GM21515 (cell line): ENCODE measurements around the gene MRPL52.
"Not testable (repeated sequence)": the region's sequence is repeated elsewhere in the genome, so short reads cannot be mapped to it uniquely, and the experiment has no call there.

ENCODE experiments used
- ATAC-seq: cut with Tn5 transposase; IDR thresholded peaks from one replicate; pipeline ENCODE4 v1.9.1; 2021; ENCODE audit not compliant: unreplicated experiment

The MRPL52 gene

DNA sequence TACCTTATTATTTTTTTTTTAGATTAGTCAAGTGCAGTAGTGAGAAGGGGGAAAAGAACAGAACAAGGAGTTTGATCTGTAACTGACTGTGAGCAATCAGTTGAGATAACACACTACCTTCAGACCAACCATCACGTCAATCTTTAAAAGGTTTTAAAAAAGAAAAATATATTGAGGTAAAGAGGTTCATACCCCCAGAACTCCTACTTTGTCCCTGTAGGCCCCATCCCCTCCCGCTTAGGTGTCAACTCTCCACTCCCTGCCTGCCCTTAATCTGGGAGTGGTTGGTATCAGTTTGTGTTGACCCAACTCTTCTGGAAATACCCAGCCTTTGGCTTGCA is 22.9 kb downstream of the MRPL52 start:
- ATAC-seq, result no peak

DNA sequence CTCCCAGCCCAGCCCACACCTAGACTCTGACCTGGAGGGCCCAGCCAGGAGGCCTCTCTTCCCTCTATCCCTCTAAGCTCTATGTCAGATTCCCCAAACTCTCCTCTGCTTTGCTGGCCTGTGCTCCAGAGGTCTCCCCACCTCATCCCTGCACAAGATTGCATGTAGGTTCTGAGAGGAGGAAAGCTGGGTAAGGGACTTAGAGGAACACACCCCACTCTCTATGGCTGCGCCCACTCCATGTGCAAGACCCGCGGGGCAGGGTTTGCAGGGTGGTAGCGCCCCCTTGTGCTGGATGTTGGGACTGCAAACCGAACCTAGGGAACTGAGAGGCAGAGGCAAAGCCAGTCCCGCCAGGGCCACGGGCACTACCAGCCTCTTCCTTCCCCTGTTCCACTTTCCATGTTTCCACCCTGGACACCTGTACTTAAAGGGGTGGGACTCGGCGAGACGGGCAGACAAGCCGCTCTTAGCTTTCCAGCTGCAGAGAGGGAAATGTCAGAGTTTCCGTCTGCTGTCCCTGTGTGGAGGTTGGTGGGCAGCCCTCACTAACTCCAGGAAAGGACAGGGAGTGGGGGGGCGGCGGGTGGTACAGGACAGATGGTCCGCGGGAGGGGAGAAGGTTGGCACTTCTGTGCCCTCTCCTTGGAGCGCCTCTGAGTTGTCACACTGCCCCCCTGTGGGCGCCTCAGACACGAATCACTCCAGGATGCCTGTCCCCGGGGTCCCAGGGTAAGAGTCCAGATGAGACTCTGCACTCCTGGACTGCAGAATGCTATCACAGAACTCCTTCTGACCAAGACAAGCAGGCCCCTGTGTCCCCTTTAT is 23.5 kb downstream of the MRPL52 start:
- peak; percentile 75 for ATAC-seq

DNA sequence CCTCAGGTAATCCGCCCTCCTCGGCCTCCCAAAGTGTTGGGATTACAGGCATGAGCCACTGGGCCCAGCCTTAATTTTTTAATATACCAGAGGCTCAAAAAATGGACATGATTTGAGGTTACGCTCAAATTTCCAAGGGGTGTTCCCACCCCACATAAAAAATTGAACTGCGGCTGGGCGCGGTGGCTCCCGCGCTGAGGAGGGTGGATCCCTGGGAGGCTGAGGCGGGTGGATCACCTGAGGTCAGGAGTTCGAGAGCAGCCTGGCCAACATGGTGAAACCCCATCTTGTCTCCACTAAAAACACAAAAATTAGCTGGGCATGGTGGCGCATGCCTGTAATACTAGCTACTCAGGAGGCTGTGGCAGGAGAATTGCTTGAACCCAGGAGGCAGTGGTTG is 24.6 kb downstream of the MRPL52 start:
- ATAC-seq, result not testable (repeated sequence)

DNA sequence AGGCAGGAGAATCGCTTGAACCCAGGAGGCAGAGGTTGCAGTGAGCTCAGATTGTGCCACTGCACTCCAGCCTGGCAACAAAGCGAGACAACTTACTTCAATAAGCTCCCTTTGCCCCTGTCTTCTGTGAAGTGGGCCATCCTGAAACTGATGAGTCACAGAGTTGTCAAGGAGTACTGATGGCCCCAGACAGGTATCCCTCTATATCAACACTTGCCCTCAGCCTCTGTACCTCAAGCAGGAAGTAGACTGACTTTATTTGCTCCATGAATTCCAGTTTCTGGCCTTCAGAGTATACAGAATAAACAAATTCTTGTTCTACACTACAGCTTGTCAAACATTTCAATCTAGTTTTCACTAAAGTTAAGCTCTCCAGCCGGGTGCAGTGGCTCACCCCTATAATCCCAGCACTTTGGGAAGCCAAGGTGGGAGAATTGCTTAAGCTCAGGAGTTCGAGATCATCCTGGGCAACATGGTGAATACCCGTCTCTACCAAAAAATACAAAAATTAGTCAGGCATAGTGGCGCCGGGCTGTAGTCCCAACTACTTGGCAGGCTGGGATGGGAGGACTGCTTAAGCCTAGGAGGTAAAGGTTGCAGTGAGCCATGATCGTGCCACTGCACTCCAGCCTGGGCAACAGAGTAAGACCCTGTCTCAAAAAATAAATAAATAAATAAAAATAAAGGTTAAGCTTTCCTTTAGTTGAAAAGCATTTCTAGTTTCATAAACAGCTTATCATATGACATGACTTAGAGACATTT is 25.5 kb downstream of the MRPL52 start:
- ATAC-seq, result no peak

DNA sequence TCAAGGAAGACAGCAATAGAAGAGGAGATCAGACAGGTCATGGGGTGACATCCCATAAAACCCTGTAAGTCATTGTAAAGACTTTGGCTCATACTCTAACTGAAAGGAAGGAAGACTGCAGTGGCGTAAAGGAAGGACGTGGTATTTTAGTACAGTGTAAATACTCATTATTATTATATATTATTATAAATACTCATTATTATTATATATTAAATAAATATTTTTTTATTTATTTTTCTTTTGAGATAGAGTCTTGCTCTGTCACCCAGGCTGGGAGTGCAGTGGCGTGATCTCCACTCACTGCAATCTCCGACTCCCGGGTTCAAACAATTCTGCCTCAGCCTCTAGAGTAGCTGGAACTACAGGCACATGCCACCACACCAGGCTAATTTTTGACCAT is 26.7 kb downstream of the MRPL52 start:
- ATAC-seq, result no peak

DNA sequence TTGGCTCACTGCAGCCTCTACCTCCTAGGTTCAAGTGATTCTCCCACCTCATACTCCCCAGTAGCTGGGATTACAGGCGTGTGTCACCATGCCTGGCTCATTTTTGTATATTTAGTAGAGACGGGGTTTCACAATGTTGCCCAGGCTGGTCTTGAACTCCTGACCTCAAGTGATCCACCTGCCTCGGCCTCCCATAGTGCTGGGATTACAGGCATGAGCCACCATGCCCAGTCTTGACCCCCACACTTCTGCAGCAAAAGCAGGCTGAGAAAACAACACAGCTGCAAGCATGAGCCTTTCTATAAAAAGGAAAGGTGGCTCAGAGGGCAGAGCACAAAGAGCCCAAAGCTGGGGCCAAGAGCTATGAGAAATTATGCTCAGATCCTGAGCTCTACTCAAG is 30.7 kb downstream of the MRPL52 start:
- ATAC-seq, result not testable (repeated sequence)

DNA sequence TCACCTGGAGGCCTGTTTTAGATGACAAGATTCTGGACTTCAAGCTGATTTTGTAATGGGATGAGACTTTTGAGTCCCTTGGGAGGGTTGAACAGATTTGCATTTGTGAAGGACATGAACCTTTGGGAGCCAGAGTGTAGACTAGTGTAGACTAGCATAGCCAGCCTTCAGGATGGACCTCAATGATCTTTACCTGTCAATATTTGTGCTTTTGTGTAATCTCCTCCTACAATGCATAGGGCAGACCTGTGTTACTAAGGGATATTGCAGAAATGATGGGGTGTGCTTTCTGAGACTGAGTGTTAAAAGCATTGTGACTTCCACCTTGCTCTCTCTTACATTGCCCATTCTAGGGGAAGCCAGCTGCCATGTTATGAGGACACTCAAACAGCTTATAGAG is 32.0 kb downstream of the MRPL52 start:
- ATAC-seq, result no peak

DNA sequence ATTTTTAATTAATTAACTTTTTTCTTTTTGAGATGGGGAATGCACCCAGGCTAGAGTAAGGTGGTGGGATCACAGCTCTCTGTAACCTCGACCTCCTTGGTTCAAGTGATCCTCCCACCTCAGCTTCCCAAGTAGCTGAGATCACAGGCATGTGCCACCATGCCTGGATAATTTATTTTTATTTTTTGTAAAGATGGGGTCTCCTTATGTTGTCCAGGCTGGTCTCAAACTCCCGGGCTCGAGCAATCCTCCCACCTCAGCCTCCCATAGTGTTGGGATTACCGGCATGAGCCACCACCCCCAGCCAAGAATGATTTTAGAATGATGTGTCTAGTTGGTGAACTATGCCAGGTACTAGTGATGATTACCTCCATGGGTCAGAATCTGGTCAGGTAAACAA is 35.3 kb downstream of the MRPL52 start:
- no peak for ATAC-seq

DNA sequence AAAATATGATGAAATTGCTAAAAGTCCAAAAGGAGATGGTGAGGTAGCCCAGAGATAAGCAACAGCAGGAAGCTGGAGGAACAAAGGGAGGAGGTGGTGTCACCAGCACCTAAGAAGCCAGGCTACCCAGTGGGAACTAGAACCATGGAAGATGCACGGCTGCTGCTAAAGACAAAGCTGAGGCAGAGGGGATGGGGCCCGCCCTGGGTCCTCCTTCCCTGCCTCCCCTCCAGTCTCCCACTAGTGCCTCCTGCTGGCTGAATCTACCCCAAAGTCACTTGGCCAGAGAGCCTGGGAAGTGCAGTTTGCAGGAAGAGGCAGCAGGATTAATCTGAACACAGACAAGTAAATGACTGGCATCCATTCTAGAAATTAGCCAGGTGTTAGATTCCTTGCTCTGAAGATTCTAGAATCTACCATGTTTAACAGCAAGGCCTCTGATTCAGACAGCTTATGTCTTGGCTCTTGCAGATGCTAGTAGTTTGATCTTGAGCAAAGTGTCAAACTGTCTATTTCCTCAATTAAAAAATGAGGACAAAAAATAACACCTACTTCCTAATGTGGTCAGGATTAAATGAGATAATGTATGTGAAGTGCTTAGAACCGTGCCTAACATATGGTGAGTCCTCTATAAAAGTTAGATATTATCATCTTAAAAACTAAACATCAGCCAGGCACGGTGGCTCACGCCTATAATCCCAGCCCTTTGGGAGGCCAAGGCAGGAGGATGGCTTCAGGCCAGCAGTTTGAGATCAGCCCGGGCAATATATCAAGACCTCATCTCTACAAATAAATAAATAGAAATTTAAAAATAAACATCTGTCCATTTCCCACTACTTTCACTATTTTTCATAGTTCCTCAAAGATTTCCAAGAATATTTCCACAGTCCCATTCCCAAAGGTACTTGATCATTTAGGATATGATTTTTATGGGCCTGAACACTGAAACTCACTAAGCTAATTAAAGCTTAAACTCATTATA is 36.0 kb downstream of the MRPL52 start:
- no peak for ATAC-seq

DNA sequence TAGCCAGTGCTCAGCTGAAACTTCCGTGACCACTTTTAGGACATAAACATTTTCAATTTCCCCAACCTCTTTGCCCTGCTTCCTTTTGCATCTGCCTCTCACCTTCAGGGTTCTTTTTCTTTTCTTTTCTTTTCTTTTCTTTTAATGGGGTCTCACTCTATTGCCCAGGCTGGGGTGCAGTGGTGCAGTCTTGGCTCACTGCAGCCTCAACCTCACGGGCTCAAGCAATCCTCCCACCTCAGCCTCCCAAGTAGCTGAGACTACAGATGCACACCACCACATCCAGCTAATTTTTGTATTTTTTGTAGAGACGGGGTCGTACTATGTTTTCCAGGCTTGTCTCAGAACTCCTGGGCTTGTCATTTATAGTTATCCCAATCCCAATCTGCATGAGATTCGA is 37.2 kb downstream of the MRPL52 start:
- no peak for ATAC-seq

DNA sequence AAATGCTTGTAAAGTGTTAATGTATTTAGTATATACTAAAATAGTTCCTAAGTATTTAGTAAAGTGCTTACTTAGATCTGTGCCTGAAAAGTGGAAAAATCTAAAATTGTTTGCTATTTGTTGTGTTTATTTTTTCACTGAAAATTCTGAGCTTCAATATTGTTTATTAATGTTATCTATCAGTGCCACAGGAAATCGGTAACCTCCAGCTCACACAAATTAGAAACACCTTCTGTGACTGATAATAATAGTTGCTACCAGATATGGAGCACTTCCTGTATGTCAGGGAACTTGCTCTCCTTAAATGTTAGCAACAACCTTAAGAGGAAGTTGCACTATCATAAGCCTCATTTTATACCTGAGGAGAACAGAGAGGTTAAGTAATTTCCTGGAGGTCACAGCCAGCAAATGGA is 41.1 kb downstream of the MRPL52 start:
- peak; percentile 42 for ATAC-seq

DNA sequence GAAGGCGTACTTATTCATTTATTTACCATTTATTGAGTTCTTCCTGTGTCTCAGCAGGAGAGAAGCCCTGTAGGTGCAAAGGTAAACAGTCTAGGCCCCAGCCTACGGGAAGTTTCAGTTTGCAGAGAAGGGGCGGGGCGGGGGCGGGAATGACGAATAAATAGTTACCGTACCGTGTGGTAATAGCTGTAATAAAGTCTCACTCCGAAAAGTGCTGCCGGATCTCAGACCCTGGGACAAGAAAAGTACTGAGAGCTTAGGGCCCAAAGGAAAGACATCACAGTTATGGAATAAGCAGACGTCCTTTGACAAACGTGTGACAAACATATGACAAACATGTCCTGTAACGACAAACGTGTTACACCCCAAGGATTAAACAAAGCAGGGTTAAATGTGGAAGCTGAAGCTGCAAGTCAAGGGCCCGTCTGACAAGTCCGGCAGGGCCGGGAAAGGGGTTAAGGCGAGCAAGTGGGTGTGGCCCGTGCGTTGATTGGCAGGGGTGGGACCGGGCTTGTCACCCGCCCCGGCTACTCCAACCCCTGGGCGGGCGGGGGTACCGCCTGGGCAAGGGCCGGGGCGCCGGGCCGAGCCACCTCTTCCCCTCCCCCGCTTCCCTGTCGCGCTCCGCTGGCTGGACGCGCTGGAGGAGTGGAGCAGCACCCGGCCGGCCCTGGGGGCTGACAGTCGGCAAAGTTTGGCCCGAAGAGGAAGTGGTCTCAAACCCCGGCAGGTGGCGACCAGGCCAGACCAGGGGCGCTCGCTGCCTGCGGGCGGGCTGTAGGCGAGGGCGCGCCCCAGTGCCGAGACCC is 41.7 kb downstream of the MRPL52 start, which contains the start of gene LRP10:
Gene LRP10 (plus strand): TSS at position 517 of the 809 bp plus-strand sequence. CDS start 564 bp downstream, outside the sequence.
- peak; percentile 77 for ATAC-seq

DNA sequence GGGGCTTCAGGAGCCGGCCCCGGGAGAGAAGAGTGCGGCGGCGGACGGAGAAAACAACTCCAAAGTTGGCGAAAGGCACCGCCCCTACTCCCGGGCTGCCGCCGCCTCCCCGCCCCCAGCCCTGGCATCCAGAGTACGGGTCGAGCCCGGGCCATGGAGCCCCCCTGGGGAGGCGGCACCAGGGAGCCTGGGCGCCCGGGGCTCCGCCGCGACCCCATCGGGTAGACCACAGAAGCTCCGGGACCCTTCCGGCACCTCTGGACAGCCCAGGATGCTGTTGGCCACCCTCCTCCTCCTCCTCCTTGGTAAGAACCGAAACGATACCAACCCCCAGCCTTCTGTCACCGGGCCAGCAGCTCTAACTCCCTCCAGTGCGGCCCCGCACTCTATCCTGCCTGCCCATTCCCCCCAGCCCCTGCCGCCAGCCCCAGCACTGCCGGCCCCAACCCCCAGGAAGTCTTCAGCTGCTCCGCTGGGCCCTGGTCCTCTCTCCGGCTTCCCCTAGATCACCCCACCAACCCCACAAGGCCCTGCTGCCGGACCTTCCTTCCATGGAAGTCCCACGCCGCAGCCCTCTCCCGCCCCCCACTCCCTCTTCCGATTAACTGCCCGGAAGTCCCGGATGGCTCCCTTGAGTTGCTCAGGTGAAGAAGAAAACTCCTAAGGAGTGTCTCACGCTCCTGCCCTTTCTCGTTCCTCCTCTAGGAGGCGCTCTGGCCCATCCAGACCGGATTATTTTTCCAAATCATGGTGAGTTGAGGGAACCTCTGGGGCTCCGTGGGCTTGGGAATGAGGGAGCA is 42.5 kb downstream of the MRPL52 start:
- ATAC-seq, result peak; percentile 30

DNA sequence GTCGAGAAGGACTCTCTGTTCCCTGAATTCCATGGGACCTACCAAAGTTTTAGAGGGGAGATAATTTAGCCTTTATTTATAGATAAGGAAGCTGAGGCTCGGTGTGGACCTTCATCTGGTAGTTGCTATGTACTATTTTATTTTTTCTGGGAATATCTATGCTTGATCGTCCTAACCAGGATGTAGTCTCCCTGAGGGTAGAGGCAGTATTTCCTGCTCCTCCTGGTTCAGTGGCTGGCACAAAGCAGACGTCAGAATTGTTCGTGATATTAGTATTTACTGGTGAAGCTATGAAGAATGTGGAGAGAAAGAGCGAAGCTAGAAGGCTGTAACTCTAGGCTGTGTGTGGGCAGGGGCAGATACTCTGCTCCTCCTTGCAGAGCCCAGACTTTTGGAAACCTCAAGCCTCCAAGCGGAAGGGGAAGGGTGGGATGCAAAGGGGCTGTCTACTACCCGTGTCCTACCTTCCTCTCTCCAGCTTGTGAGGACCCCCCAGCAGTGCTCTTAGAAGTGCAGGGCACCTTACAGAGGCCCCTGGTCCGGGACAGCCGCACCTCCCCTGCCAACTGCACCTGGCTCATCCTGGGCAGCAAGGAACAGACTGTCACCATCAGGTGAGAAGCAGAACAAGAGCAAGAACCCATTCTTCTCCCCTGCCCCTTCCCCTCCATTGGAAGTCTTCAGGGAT is 43.3 kb downstream of the MRPL52 start:
- no peak for ATAC-seq

DNA sequence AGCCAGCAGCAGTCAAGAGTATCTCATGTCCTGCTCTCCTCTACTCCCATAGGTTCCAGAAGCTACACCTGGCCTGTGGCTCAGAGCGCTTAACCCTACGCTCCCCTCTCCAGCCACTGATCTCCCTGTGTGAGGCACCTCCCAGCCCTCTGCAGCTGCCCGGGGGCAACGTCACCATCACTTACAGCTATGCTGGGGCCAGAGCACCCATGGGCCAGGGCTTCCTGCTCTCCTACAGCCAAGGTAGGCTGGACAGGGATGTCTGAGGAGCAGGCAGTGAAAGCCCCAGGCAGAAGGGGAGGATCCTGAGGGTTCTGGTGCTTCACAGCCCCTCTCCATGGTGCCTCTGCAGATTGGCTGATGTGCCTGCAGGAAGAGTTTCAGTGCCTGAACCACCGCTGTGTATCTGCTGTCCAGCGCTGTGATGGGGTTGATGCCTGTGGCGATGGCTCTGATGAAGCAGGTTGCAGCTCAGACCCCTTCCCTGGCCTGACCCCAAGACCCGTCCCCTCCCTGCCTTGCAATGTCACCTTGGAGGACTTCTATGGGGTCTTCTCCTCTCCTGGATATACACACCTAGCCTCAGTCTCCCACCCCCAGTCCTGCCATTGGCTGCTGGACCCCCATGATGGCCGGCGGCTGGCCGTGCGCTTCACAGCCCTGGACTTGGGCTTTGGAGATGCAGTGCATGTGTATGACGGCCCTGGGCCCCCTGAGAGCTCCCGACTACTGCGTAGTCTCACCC is 45.5 kb downstream of the MRPL52 start:
- ATAC-seq, result no peak

DNA sequence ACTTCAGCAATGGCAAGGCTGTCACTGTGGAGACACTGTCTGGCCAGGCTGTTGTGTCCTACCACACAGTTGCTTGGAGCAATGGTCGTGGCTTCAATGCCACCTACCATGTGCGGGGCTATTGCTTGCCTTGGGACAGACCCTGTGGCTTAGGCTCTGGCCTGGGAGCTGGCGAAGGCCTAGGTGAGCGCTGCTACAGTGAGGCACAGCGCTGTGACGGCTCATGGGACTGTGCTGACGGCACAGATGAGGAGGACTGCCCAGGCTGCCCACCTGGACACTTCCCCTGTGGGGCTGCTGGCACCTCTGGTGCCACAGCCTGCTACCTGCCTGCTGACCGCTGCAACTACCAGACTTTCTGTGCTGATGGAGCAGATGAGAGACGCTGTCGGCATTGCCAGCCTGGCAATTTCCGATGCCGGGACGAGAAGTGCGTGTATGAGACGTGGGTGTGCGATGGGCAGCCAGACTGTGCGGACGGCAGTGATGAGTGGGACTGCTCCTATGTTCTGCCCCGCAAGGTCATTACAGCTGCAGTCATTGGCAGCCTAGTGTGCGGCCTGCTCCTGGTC is 46.1 kb downstream of the MRPL52 start:
- no peak for ATAC-seq

DNA sequence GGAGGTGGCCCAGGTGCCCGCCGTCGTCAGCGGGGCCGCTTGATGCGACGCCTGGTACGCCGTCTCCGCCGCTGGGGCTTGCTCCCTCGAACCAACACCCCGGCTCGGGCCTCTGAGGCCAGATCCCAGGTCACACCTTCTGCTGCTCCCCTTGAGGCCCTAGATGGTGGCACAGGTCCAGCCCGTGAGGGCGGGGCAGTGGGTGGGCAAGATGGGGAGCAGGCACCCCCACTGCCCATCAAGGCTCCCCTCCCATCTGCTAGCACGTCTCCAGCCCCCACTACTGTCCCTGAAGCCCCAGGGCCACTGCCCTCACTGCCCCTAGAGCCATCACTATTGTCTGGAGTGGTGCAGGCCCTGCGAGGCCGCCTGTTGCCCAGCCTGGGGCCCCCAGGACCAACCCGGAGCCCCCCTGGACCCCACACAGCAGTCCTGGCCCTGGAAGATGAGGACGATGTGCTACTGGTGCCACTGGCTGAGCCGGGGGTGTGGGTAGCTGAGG is 47.4 kb downstream of the MRPL52 start:
- ATAC-seq, result no peak
